SIG-M5 (cell line): Measurements from ENCODE around the gene DGKB.

Experiments used
- DNase-seq: peaks from one replicate; lab custom pipeline; 2025; lab: John Stamatoyannopoulos, UW

Gene DGKB

GRCh38 chr7:14859267-14859666 is 43.3 kb downstream of the DGKB start:
- DNase-seq: no peak

GRCh38 chr7:14858866-14859265 is 43.7 kb downstream of the DGKB start:
- DNase-seq: no peak

GRCh38 chr7:14858410-14858809 is 44.1 kb downstream of the DGKB start:
- DNase-seq: no peak

- no peak for DNase-seq
These were observed 47.3 kb downstream of the DGKB start for GRCh38 chr7:14855033-14855794.

- DNase-seq: no peak
These were observed 48.1 kb downstream of the DGKB start for GRCh38 chr7:14854471-14854870.

GRCh38 chr7:14851610-14852009 is 50.9 kb downstream of the DGKB start:
- no peak for DNase-seq

GRCh38 chr7:14850039-14850438 is 52.5 kb downstream of the DGKB start:
- peak; percentile 1 for DNase-seq

GRCh38 chr7:14846405-14846804 is 56.1 kb downstream of the DGKB start:
- DNase-seq: no peak

- DNase-seq: no peak
These were observed 58.8 kb downstream of the DGKB start for GRCh38 chr7:14843755-14844154.

GRCh38 chr7:14842523-14842922 is 60.0 kb downstream of the DGKB start:
- DNase-seq: no peak

GRCh38 chr7:14841869-14842268 is 60.7 kb downstream of the DGKB start:
- no peak for DNase-seq

- no peak for DNase-seq
These were observed 61.5 kb downstream of the DGKB start for GRCh38 chr7:14841086-14841485.

- no peak for DNase-seq
These were observed 63.2 kb downstream of the DGKB start for GRCh38 chr7:14839307-14839706.

GRCh38 chr7:14837216-14837615 is 65.3 kb downstream of the DGKB start:
- DNase-seq: no peak

GRCh38 chr7:14836571-14837189 is 65.9 kb downstream of the DGKB start:
- DNase-seq: no peak

GRCh38 chr7:14836006-14836405 is 66.5 kb downstream of the DGKB start:
- DNase-seq: no peak

- DNase-seq: no peak
These were observed 67.2 kb downstream of the DGKB start for GRCh38 chr7:14835384-14835783.

- no peak for DNase-seq
These were observed 67.7 kb downstream of the DGKB start for GRCh38 chr7:14834883-14835282.

- no peak for DNase-seq
These were observed 68.1 kb downstream of the DGKB start for GRCh38 chr7:14834456-14834855.

GRCh38 chr7:14833707-14834106 is 68.8 kb downstream of the DGKB start:
- DNase-seq: no peak

- DNase-seq: no peak
These were observed 74.5 kb downstream of the DGKB start for GRCh38 chr7:14828053-14828452.

- no peak for DNase-seq
These were observed 76.1 kb downstream of the DGKB start for GRCh38 chr7:14826426-14826825.

GRCh38 chr7:14825912-14826311 is 76.6 kb downstream of the DGKB start:
- no peak for DNase-seq

GRCh38 chr7:14822481-14822854 is 80.1 kb downstream of the DGKB start:
- DNase-seq: no peak
